ENCODE measurements around the gene ZFP42.

DNA sequence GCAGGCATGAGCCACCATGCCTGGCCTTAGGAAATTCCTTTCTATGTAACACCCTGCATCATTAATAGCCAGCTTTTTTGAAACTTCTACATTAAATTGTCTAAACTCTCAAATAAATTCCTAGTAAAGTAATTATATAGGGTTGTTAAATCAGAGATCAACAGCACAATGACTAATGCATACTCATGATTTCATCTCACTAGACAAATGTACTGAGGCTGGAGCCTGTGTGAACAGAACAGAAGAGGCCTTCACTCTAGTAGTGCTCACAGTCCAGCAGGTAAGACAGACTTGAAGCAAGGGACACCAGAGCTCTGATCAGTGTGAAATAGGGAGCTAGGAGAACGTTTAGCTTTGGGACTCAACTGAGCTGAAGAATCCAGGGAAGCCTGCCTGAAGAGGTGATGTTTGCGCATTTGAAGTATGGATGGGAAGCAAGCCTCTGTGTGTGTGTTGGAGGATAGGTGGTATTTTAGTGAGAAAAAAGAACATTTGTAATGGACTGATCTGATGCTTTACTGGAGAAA is 3.9 kb downstream of the ZFP42 start:
- TF ChIP-seq, protein P1, sequence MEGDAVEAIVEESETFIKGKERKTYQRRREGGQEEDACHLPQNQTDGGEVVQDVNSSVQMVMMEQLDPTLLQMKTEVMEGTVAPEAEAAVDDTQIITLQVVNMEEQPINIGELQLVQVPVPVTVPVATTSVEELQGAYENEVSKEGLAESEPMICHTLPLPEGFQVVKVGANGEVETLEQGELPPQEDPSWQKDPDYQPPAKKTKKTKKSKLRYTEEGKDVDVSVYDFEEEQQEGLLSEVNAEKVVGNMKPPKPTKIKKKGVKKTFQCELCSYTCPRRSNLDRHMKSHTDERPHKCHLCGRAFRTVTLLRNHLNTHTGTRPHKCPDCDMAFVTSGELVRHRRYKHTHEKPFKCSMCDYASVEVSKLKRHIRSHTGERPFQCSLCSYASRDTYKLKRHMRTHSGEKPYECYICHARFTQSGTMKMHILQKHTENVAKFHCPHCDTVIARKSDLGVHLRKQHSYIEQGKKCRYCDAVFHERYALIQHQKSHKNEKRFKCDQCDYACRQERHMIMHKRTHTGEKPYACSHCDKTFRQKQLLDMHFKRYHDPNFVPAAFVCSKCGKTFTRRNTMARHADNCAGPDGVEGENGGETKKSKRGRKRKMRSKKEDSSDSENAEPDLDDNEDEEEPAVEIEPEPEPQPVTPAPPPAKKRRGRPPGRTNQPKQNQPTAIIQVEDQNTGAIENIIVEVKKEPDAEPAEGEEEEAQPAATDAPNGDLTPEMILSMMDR (IDR thresholded peaks at IDR 0.05), result no peak
- no peak for TF ChIP-seq POLR2A (IDR thresholded peaks at IDR 0.05)

Measured in esophagus squamous epithelium (tissue), 4 donors.